AG09309 (cell line): ENCODE measurements around the gene B3GALT2.

Experiments used
- DNase-seq: peaks from one replicate; pipeline ENCODE4 v3.0.0-alpha.2; 2010; ENCODE audit warnings: low read depth
- H3K4me3 ChIP-seq: 2 replicates; pipeline ENCODE4 v1.5.1; 2011; ENCODE audit warnings: mild to moderate bottlenecking, low read depth, low read length, moderate library complexity; ENCODE audit not compliant: control insufficient read depth
- TF ChIP-seq, protein P1 (sequence below): IDR thresholded peaks from 2 replicates; pipeline ENCODE4 v1.5.1; 2011; ENCODE audit warnings: mild to moderate bottlenecking, low read depth, low read length, inconsistent platforms; ENCODE audit not compliant: insufficient read depth, control insufficient read depth; ENCODE audit errors: missing control alignments

The B3GALT2 gene

DNA sequence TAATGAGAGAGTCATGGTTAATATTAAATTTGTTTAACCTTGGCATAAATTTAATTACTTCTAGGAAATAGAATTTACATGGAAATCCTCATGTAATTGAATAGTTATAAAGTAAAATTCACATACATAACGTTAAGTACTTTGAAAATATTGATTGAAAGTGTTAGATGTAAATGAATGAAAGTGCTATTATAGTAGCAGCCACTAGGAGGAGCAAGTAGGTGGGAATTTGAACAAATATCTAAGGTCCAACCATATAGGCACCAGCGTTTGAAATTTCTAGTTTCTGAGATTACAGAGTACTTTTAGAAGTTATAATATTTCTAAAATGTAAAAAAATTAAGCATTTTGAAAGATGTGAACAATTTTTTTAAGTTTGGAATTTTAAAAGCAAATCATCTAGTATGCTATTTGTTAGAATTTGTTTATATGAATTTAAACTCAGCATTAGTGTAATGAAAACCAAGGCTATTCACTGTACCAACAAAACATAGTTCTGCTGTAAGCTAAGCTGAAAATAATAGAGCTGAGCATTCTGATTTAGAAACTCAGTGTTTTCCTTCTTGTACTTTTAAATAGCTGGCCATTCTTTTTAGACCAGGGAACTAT lies 3.3 kb downstream of the B3GALT2 start:
- no peak for DNase-seq
- TF ChIP-seq, protein P1, sequence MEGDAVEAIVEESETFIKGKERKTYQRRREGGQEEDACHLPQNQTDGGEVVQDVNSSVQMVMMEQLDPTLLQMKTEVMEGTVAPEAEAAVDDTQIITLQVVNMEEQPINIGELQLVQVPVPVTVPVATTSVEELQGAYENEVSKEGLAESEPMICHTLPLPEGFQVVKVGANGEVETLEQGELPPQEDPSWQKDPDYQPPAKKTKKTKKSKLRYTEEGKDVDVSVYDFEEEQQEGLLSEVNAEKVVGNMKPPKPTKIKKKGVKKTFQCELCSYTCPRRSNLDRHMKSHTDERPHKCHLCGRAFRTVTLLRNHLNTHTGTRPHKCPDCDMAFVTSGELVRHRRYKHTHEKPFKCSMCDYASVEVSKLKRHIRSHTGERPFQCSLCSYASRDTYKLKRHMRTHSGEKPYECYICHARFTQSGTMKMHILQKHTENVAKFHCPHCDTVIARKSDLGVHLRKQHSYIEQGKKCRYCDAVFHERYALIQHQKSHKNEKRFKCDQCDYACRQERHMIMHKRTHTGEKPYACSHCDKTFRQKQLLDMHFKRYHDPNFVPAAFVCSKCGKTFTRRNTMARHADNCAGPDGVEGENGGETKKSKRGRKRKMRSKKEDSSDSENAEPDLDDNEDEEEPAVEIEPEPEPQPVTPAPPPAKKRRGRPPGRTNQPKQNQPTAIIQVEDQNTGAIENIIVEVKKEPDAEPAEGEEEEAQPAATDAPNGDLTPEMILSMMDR: peak; percentile 68
- H3K4me3 ChIP-seq: no peak overlapping the region

DNA sequence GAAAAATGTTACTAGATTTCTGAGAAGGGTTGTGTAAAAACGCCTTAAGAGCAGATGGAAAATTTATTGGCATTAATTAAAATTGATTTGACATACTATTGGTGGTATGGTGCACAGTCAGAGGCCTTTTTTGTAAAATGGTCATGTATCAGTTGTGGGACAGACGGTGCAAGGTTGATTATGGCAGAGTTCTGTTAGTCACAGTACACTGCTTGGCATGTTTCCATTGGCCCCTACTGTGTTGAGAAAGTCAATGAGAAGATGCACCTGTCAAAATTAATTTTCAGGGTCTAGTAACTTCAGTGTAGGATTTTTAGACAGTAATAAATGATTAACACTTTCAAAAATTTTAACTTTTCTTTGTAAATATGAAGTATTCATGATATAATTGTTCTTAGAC lies 4.4 kb downstream of the B3GALT2 start:
- no peak overlapping the region for H3K4me3 ChIP-seq
- TF ChIP-seq, protein P1: no peak
- DNase-seq: no peak

DNA sequence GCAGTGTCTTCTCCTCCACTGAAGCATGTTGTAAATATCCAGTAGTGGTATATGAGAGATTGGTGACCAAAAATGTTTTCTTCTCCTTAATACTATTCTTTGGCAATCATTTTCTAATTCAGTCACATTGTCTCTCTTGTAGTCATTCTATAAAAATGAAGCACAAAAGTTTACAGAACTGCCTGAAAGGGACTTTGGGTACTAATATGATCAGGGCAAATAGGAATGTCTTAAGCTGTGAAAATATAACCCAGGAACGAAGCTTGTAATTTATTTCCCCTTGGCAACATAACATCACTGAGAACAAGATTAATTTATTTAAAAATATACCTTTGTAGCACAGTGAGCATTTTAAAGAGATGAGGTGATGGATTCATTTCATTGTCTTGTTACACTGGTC lies 4.9 kb downstream of the B3GALT2 start:
- no peak for DNase-seq
- TF ChIP-seq, protein P1: no peak
- no peak overlapping the region for H3K4me3 ChIP-seq

DNA sequence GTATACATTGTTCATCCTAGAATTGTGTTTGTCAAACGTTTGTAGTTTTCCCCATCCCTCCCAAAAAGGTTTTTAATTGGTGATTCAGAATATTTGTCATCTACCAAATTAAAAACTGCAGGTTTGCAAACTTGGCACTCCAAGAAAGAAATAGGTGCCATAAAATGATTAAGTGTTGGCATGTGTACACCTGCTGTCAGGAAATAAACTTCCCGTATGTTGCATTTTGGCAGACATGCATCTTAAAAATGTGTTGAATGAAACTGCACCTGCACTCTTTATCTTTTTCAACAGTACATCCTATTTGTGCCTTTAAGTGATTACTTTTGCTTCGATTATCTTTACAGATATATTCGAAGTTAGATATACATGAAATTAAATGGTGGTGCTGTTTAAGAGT lies 7.3 kb downstream of the B3GALT2 start:
- DNase-seq: no peak
- TF ChIP-seq, protein P1: no peak
- H3K4me3 ChIP-seq: no peak overlapping the region

DNA sequence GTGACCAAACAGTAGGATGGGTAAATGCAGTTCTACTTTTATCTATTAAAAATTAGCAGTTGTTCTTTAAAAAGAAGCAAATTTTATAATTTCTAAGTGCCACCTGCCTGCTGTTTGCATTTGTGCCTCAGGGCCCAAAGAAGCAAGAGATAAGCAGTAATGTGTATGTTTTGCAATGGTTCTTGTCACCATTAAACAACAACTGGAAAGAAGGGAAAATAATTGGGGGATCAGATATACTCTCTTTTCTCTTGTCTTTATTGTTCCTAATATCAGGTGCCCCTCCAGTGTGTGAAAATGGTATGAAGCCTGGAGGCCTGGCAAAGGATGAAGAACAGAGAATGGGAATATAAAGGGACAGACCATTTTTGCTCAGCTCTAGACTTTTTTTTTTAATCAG lies 9.6 kb downstream of the B3GALT2 start:
- no peak for DNase-seq
- TF ChIP-seq, protein P1: no peak
- H3K4me3 ChIP-seq: no peak overlapping the region

DNA sequence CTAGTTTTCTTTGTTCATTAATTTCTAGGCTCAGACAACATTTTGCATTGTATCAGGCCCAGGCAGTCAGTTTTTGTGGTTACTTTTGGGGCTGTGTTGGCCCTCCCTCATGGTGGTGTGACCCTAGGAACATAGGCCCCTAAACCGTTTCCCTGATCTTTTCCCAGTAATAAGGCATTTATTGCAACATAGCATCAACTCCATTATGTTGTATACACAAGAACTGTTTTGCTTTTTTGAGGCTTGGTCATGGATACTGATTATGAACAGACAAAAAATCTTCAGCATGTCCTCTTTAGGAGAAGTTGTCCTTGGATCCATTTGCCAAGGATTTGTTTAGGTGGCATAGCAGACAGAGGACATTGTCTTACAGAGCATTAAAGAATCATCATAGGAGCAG lies 10.3 kb downstream of the B3GALT2 start:
- DNase-seq: no peak
- TF ChIP-seq, protein P1: no peak

DNA sequence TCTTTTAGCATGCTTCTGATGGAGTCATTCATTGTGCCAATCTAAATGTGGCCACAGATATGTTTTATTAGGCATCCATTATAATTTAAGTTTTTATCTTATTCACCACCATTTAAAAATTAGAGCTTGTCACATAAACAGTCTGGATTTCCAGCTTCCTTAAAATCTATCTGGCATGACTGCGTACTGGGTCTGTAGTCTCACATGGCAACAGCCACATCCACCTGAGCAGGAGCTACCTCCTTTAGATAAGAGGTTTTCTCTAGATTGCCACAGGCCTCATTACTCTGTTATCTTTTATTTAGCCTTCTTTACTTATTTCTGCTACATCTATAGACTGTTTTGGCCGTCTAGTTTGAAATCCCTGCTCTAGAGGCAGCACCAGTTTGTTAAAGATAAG lies 29.1 kb downstream of the B3GALT2 start:
- TF ChIP-seq, protein P1: no peak
- DNase-seq: no peak
- no peak overlapping the region for H3K4me3 ChIP-seq

More for the DNA sequence above, 10.3 kb downstream of the B3GALT2 start:
- no peak overlapping the region for H3K4me3 ChIP-seq
